ENCODE results near the gene PHF12. TPM values are rescaled to one million over a fixed set of nuclear protein-coding genes. Genes with fewer than 3 reads are reported as not detected.
A peak's percentile ranks its signal among the peaks of the same experiment; 100 is the strongest.

PHF12 gene
- polyA plus RNA-seq, 1 experiment = 16.5 TPM

DNA sequence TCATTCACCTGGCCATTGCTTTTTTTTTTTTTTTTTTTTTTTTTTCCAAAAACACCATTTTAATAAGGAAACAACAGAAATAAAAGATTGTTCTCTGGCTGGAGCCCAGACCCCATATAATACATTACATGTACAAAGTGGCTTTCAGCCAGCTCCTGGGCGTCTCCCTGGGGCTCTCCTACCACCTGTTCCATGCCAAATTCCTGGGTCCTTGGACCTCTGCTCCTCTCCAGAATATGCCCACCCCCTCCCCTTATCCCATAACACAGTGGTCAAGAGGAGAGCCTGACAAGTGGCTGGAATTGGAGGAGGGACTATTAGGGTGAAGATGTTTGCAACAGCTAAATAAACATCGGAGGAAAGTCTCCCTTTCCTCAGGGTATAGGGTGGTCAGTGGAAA lies 3.6 kb upstream of the PHF12 start:
- no peak overlapping the region for H3K4me3 ChIP-seq (ENCODE audit: low read depth, low read length)
- H3K27me3 ChIP-seq (ENCODE audit: control insufficient read depth, insufficient read depth, low read length) = no peaks in the 10 kb centered on the region
- TF ChIP-seq, protein P1, sequence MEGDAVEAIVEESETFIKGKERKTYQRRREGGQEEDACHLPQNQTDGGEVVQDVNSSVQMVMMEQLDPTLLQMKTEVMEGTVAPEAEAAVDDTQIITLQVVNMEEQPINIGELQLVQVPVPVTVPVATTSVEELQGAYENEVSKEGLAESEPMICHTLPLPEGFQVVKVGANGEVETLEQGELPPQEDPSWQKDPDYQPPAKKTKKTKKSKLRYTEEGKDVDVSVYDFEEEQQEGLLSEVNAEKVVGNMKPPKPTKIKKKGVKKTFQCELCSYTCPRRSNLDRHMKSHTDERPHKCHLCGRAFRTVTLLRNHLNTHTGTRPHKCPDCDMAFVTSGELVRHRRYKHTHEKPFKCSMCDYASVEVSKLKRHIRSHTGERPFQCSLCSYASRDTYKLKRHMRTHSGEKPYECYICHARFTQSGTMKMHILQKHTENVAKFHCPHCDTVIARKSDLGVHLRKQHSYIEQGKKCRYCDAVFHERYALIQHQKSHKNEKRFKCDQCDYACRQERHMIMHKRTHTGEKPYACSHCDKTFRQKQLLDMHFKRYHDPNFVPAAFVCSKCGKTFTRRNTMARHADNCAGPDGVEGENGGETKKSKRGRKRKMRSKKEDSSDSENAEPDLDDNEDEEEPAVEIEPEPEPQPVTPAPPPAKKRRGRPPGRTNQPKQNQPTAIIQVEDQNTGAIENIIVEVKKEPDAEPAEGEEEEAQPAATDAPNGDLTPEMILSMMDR (IDR thresholded peaks at IDR 0.05; ENCODE audit: insufficient read depth, low read depth, low read length) = no peak
- DNase-seq (ENCODE audit: low read depth) = no peak
- CTCF ChIA-PET = interaction anchor here (2.1 to 6.4 kb wide), 4 partner anchors 9 to 228 kb away, joined by 17 to 92 read pairs (median 44); partner anchors contain the start of gene TLCD1
- POLR2A ChIA-PET = no interaction called here
- no peaks in the 10 kb centered on the region for H3K36me3 ChIP-seq (ENCODE audit: control insufficient read depth, insufficient read depth, low read length)

GRCh38 chr17:28953444-28954118 lies 2.3 kb upstream of the PHF12 start:
- H3K36me3 ChIP-seq (ENCODE audit: control insufficient read depth, insufficient read depth, low read length) = no peaks in the 10 kb centered on the region
- TF ChIP-seq, protein P1 (IDR thresholded peaks at IDR 0.05; ENCODE audit: insufficient read depth, low read depth, low read length) = peak; percentile 89
- POLR2A ChIA-PET = no interaction called here
- no peak for DNase-seq (ENCODE audit: low read depth)
- H3K27me3 ChIP-seq (ENCODE audit: control insufficient read depth, insufficient read depth, low read length) = no peaks in the 10 kb centered on the region
- H3K4me3 ChIP-seq (ENCODE audit: low read depth, low read length) = no peak overlapping the region
- CTCF ChIA-PET = interaction anchor here (0.6 to 6.4 kb wide), 48 partner anchors 10 to 308 kb away, joined by 3 to 92 read pairs (median 4); partner anchors contain the start of genes NEK8, RPL23A and TLCD1

GRCh38 chr17:28951991-28952975 lies 965 bp upstream of the PHF12 start:
- Histone ChIP-seq H3K36me3 (ENCODE audit: control insufficient read depth, insufficient read depth, low read length) (no peaks in the 10 kb centered on the region), H3K4me3 (ENCODE audit: low read depth, low read length) (peak overlapping the region; percentile 49), H3K27me3 (ENCODE audit: control insufficient read depth, insufficient read depth, low read length) (no peaks in the 10 kb centered on the region)
- TF ChIP-seq, protein P1 (IDR thresholded peaks at IDR 0.05; ENCODE audit: insufficient read depth, low read depth, low read length) = no peak
- ChIA-PET CTCF (interaction anchor here (0.6 to 6.4 kb wide), 32 partner anchors 12 to 306 kb away, joined by 3 to 92 read pairs (median 5); partner anchors contain the start of genes MYO18A, NEK8, RPL23A and TLCD1), POLR2A (interaction anchor here (1.6 kb wide), 1 partner anchor 233 kb away, joined by 14 read pairs; the partner anchor contains the start of gene RPL23A)
- DNase-seq (ENCODE audit: low read depth) = peak; percentile 98

DNA sequence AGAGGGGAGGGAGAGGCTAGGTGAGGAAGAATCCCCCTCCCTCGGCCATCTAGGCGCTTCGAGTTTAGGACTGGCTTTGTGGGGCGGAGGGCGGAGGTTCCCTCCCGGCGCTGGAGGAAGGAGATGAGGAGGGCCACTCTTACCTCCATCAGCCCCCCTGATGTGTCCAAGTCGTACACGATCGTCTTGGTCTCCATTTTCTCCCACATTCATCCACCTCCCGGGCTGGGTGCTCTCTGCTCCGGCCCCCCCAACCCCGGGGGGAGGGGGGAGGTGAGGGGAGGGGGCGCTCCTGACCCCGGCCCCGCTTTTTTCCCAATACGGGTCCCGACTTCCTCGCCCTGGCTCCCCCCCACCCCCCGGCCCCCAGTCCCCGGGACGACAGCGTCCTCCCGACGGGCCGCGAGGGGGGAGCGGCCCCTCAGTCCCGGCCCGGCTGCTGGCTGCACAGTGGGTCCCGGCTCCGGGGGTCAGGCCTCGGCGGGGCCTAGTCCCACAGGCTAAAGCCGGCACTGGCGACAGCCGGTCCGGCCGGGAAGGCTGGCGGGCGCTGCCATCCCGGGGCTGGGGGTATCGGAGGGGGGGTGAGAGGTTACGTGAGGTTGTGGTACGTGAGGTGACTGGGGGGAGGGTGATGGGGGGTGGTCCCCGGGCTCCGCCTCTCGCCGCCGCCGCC lies 428 bp downstream of the PHF12 start:
- H3K27me3 ChIP-seq (ENCODE audit: control insufficient read depth, insufficient read depth, low read length) = no peaks in the 10 kb centered on the region
- no peak for DNase-seq (ENCODE audit: low read depth)

More for the DNA sequence above, 428 bp downstream of the PHF12 start:
- Histone ChIP-seq H3K36me3 (ENCODE audit: control insufficient read depth, insufficient read depth, low read length) (no peaks in the 10 kb centered on the region), H3K4me3 (ENCODE audit: low read depth, low read length) (peak overlapping the region; percentile 75)
- CTCF ChIA-PET = interaction anchor here (0.5 to 6.4 kb wide), 8 partner anchors 13 to 241 kb away, joined by 3 to 92 read pairs (median 9); partner anchors contain the start of genes MYO18A, NEK8 and TLCD1
- TF ChIP-seq, protein P1 (IDR thresholded peaks at IDR 0.05; ENCODE audit: insufficient read depth, low read depth, low read length) = no peak
- POLR2A ChIA-PET = interaction anchor here (1.6 kb wide), 1 partner anchor 231 kb away, joined by 14 read pairs; the partner anchor contains the start of gene RPL23A

Measured in BJ (cell line).